HEK293T (cell line): ENCODE results near the gene FAM120B.

Source experiments
- CTCF ChIA-PET: fragments of 350-600 bp; formaldehyde crosslinking; extraction: SDS; loops from one replicate; lab custom pipeline; 2021; ENCODE audit warnings: antibody characterized with exemption, inconsistent platforms; lab: Yijun Ruan, JAX
- POLR2A ChIA-PET: fragments of 350-600 bp; formaldehyde crosslinking; extraction: SDS; loops from one replicate; lab custom pipeline; 2020; ENCODE audit warnings: antibody characterized with exemption, inconsistent platforms; lab: Yijun Ruan, JAX
- DNase-seq: peaks from one replicate; pipeline ENCODE4 v3.0.0; 2012; ENCODE audit warnings: mixed read lengths; ENCODE audit errors: extremely low spot score
- ARNT ChIP-seq: fragments of 450-650 bp; IDR thresholded peaks from 2 replicates; pipeline ENCODE4 v1.6.1; 2017; ENCODE audit warnings: mild to moderate bottlenecking
- BHLHE40 ChIP-seq: fragments of 450-650 bp; IDR thresholded peaks from 2 replicates; pipeline ENCODE4 v1.6.1; 2016; ENCODE audit warnings: mild to moderate bottlenecking, moderate library complexity, borderline replicate concordance
- CTBP1 ChIP-seq: fragments of 450-650 bp; IDR thresholded peaks from 2 replicates; pipeline ENCODE4 v1.6.1; 2016; ENCODE audit warnings: borderline replicate concordance
- ELF4 ChIP-seq: fragments of 450-650 bp; IDR thresholded peaks from 2 replicates; pipeline ENCODE4 v1.6.1; 2017; ENCODE audit warnings: antibody characterized with exemption
- FOXA1 ChIP-seq: fragments of 450-650 bp; IDR thresholded peaks from 2 replicates; pipeline ENCODE4 v1.6.1; 2016; ENCODE audit warnings: mild to moderate bottlenecking
- FOXK2 ChIP-seq: fragments of 450-650 bp; IDR thresholded peaks from 2 replicates; pipeline ENCODE4 v1.6.1; 2016; ENCODE audit warnings: mild to moderate bottlenecking
- FOXM1 ChIP-seq: fragments of 450-650 bp; IDR thresholded peaks from 2 replicates; pipeline ENCODE4 v1.6.1; 2017; ENCODE audit warnings: mild to moderate bottlenecking, borderline replicate concordance
- HDGF ChIP-seq: fragments of 450-650 bp; IDR thresholded peaks from 2 replicates; pipeline ENCODE4 v1.6.1; 2017; ENCODE audit warnings: antibody characterized with exemption, borderline replicate concordance
- L3MBTL2 ChIP-seq: fragments of 450-650 bp; conservative IDR thresholded peaks from 2 replicates; pipeline ENCODE4 v1.6.1; 2016; ENCODE audit warnings: mild to moderate bottlenecking
- LEF1 ChIP-seq: fragments of 450-650 bp; IDR thresholded peaks from 2 replicates; pipeline ENCODE4 v1.6.1; 2017; ENCODE audit warnings: mild to moderate bottlenecking, borderline replicate concordance
- NFRKB ChIP-seq: fragments of 450-650 bp; IDR thresholded peaks from 2 replicates; pipeline ENCODE4 v1.6.1; 2016; ENCODE audit warnings: mild to moderate bottlenecking, moderate library complexity
- PKNOX1 ChIP-seq: fragments of 450-650 bp; IDR thresholded peaks from 2 replicates; pipeline ENCODE4 v1.6.1; 2016
- SP1 ChIP-seq: fragments of 450-650 bp; IDR thresholded peaks from 2 replicates; pipeline ENCODE4 v1.6.1; 2017
- SUZ12 ChIP-seq: fragments of 450-650 bp; IDR thresholded peaks from 2 replicates; pipeline ENCODE4 v1.6.1; 2016; ENCODE audit warnings: mild to moderate bottlenecking
- TARDBP ChIP-seq: fragments of 450-650 bp; IDR thresholded peaks from 2 replicates; pipeline ENCODE4 v1.6.1; 2016
- ZNF384 ChIP-seq: fragments of 450-650 bp; IDR thresholded peaks from 2 replicates; pipeline ENCODE4 v1.6.1; 2016

Gene FAM120B

DNA sequence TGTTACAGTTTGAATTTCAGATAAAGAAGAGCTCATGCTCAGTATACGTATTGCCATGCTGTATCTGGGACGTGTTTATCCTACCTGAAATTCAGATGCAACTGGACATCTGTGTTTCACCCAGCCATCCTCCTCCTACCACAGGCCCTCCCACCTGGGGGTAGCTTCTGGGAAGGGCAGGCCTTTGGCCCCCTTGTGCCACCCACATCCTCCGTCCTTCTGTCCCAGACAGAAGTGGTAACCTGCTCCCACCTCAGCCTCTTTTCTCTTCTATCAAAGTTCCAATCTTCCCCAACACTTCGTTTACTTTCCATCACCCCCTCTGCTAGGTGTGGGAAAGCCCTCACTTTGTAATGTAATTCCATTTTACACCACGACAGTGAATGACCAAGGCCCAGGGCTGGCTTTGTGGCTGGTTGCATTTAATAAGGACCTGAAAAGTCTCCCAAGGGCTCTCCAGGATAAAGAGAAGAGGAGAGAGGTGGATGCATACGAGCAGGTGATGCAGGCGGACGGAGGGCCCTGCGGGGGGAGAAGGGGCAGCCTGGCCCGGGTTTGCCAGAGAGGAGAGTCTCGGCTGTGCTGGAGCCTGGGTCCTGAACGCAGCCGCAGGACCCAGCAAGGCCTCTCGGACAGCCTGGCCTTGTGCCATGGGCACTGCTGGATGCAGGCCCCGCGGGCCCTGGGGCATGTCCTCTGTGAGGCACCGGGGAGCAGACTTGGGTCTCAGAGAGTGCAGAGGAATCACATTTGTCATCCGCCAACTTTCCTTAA is 148.1 kb downstream of the FAM120B start:
- no peak for DNase-seq
- TF ChIP-seq SUZ12: no peak
- TF ChIP-seq HDGF: no peak
- no peak for TF ChIP-seq FOXK2
- no peak for TF ChIP-seq TARDBP
- TF ChIP-seq ZNF384: no peak
- no peak for TF ChIP-seq SP1
- TF ChIP-seq ARNT: no peak
- TF ChIP-seq FOXM1: no peak
- no peak for TF ChIP-seq CTBP1
- no peak for TF ChIP-seq L3MBTL2
- TF ChIP-seq FOXA1: no peak
- TF ChIP-seq BHLHE40: no peak
- no peak for TF ChIP-seq NFRKB
- TF ChIP-seq PKNOX1: no peak
- TF ChIP-seq ELF4: no peak
- no peak for TF ChIP-seq LEF1
- POLR2A ChIA-PET: no interaction called here
- CTCF ChIA-PET: no interaction called here

DNA sequence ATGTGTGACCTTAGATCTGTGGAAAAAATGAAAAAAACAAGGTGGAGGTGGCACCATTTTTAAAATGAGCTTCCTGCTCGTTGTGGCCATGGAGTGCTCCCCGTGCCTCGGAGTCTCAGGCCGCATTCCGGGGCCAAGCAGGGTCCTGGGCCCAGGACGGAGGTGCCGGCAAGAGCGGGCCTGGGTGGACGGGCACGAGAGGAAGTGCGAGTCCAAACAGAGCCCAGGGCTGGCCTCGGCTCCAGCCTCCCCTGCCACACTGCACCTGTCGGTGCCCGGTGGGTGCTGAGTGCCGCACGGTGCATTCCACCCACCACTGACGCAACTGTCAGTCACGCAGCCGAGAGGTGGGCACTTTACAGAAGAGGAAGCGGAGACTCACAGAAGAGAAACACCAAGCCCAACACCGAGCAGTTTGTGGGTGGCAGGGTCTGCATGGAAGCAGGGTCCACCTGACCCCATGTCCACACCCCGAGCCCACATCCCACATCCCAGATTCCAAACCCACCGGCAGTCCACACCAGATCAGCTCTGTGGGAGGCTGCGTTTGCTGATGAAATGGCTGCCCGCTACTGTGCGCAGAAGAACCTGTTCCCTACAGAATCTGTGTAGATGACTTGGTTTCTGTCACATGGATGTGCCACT is 148.9 kb downstream of the FAM120B start:
- CTCF ChIA-PET: no interaction called here
- DNase-seq: no peak
- POLR2A ChIA-PET: no interaction called here
- TF ChIP-seq SUZ12 (no peak), SP1 (no peak), ELF4 (no peak), ZNF384 (no peak), NFRKB (no peak), LEF1 (no peak), HDGF (no peak), FOXK2 (no peak)

GRCh38 chr6:170456334-170456733 is 149.8 kb downstream of the FAM120B start:
- CTCF ChIA-PET: no interaction called here
- POLR2A ChIA-PET: no interaction called here
- no peak for TF ChIP-seq TARDBP
- no peak for TF ChIP-seq CTBP1
- TF ChIP-seq ARNT: no peak
- TF ChIP-seq FOXM1: no peak
- no peak for TF ChIP-seq ZNF384
- no peak for TF ChIP-seq PKNOX1
- no peak for TF ChIP-seq NFRKB
- no peak for TF ChIP-seq SUZ12
- no peak for TF ChIP-seq FOXK2
- DNase-seq: no peak
